Measurements from ENCODE around the gene TLL2. TPM values are rescaled to one million over a fixed set of nuclear protein-coding genes. Genes with fewer than 3 reads are reported as not detected.
"Not testable (repeated sequence)": the region's sequence is repeated elsewhere in the genome, so short reads cannot be mapped to it uniquely, and the experiment has no call there.

Gene TLL2
- 0.96 TPM for total RNA-seq

DNA sequence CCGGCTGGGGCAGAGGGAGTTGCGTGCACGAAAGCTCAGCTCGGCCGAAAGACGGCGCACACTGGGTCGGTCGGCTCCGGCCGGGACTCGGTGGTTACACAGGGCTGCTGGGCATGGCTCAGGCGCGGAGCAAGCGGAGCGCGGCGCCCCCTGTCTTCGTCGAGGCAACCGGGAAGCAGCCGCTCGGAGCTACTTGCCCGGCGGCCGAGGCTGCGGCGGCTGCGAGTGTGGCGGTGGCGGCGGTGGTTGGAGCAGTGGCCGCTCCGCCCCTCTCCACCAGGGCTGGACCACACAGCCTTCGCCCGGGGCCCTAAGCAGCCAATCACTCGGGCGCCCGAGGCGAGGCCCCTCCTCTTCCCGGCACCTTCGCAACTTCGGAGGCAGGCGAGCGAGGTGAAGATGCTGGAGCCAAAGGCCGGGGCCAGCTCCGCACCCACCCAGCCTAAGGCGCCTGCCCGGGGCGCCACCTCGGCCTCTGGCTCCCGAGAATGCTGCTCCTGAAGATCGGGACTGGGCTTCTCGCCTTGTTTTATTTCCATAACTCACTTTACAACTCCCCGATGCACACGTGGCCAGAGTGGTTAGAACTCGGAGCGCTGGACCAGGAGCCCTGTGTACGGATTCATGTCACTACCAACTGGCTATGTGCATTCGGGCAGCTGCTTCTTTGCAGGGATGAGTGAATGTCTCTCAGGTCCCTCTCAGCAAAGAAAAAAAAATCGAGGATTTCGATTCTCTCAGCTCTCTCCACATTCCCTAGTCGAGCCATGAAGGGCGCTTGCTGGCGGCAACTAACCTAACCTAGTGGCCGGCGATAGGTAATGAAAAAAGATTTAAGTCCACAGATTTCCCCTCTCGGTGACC, at the start of gene TLL2:
TSS of gene TLL2 (minus strand) at position 229 of the 864 bp plus-strand sequence. CDS start 241 bp downstream, outside the sequence.
- DNase-seq (ENCODE audit: low spot score), result peak; percentile 84

DNA sequence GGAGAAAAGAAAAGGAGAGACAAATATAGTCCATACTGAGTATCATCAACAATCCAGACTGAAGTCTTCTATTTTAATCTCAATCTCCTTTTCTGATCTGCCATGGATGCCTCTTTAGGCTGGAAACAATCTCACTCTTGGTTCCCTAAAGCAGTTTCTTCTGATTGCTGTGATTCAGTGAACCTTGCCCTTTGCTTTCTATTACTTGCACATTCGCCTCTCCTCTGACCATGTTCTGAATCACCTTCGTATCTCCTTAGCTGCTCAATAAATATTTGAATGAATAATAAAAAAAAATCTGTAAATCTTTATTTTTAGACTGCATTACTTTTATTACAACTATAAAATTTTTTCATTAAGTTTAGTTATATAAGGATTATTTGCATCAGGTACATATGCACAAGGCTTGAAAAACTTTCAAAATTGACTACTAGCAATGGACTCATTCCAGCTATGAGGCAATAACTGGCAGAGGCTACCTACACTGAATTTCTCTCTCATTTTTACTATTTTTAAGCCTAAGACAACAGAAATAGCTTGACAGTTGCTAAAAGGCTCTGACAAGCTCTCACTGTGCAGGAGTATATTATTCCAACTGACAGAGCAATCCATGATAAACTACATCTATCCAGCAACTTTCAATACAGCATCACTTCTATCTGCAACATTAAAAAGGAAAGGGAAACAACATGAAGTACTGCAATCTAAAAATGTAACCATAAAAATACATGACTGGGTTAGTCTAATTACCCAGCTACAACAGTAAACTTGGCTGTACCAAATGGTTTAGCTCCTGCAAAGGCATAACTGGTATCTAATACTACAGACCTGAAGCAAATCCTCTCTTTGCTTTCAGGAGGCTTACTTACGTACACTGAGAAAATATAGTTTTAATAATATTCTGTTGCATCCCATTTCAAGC, 47.5 kb upstream of the TLL2 start:
- no peak for DNase-seq (ENCODE audit: low spot score)

DNA sequence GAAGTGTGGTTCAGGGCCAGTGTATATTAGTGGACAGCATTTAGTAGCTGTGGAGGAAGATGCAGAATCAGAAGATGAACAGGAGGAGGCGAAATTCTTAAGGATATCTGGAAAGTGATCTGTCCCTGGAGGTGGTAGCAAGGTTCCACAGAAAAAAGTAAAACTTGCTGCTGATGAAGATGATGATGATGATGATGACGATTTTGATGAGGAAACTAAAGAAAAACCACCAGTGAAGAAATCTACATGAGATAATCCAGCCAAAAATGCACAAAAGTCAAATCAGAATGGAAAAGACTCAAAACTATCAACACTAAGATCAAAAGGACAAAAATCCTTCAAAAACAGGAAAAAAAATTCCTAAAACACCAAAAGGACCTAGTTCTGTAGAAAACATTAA, 46.8 kb upstream of the TLL2 start:
- DNase-seq (ENCODE audit: low spot score), result no peak

DNA sequence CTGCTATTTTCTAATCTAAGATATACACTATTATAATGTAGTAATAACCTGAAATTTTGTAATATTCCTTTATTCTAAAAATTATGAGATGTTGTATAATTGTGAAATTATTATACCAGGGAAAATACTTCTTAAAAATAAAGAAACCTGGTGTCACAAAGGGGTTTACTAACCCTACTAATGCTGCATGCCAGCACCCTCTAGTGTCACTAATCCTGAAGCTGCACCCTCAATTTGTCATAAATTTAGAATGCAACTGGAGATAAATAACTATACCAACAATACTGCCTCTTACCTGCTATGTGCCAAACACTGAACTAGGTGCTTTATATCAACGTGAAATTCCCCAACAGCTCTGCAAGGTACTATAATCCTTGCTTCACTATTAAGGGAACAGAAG, 42.3 kb upstream of the TLL2 start:
- no peak for DNase-seq (ENCODE audit: low spot score)

DNA sequence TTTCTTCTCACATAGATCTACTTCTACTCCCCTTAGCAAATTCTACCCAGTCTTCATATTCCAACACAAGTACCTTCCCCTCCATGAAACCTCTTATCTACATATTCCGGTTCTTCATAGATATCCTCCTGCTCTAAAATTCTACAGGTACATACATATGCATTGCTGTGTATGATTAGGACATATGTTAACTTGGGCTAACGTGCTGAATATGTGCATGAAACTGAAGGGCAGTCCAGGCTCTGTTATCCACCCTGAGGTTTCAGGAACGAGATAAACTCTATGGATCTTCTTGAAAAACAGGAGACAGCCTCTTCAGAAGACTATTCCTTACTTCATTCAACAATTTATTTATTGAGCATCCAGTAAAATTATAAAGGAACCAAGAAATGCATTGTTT, 41.6 kb upstream of the TLL2 start:
- DNase-seq (ENCODE audit: low spot score), result no peak

DNA sequence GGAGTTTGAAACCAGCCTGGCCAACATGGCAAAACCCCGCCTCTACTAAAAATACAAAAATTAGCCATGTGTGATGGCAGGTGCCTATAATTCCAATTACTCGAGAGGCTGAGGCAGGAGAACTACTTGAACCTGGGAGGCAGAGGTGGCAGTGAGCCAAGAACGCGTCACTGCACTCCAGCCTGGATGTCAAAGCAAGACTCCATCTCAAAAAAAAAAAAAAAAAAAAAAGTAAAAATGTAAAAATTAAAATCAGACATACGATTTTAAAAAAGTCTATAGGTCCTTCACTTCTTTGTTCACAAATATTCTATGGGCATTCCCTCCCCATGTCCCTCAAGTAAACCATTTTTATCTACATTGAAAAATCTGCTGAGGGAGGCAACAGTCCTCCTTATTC, 34.9 kb upstream of the TLL2 start:
- DNase-seq (ENCODE audit: low spot score), result no peak

GRCh38 chr10:96545558-96545957, 31.8 kb upstream of the TLL2 start:
- DNase-seq (ENCODE audit: low spot score), result not testable (repeated sequence)

- no peak for DNase-seq (ENCODE audit: low spot score)
These were observed 28.2 kb upstream of the TLL2 start for GRCh38 chr10:96541921-96542320.

DNA sequence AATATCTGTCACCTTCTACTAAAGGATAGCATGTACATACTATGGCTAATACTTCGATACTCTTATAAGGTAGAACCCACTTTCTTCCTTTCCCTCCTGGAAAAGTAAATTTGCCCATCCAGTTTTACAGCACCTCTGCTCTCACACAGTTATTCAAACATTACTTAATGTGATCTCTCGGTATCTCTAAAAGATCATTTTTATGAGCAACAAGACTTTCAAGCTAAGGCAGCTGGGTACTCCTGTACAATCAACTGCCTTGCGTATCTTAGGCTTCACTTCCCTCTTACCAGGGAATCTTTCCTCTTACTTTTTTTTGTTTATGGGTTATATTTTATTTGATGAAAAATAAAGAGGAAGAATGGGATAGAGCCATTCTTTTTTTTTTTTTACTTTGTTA, 26.5 kb upstream of the TLL2 start:
- no peak for DNase-seq (ENCODE audit: low spot score)

DNA sequence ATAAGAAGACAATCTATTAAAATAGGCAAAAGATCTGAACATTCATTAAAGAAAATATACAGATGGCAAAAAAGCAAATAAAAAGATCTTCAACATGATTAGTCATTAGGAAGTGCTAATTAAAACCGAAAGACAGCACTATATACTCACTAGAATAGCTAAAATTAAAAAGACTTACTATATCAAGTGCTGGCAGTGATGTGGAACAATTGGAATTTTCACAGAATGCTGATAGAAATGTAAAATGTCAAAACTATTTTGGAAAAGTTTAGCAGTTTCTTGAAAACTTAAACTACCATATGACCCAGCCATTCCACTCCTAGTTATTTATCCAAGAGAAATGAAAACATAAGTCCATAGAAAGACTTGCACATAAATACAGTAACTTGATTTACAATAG, 25.0 kb upstream of the TLL2 start:
- no peak for DNase-seq (ENCODE audit: low spot score)

DNA sequence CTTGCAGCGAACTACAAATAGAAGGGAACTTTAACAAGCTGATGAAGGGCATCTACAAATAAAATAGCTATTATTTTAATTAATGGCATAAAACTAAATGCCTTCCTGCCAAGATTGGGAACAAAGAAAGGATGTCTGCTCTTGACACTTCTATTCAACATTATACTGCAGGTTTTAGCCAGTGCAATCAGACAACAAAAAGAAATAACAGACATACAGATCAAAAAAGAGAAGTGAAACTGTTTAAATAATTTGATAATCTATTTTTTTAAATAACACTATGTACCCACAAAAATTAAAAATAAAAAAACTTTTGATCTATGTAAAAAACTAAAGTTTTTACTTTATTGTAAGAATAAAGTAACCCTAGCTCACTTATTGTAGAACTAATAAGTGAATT, 22.4 kb upstream of the TLL2 start:
- DNase-seq (ENCODE audit: low spot score), result no peak

DNA sequence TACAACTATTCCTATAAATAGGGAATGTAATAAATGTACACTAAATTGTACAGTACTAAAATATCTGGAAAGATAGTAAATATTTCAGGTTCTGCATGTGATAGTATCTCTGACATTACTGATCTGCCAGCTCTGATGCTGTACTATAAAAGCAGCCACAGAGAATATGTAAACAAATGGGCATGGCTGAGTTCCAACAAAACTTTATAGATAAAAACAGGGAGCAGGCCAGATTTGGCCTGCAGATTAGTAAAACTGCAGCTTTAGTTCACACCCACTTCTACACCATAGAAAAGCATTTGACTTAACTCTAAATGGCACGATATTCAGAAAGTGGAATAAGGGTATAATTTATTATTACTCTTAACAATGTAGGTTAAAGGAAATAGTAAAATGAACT, 18.8 kb upstream of the TLL2 start:
- no peak for DNase-seq (ENCODE audit: low spot score)

DNA sequence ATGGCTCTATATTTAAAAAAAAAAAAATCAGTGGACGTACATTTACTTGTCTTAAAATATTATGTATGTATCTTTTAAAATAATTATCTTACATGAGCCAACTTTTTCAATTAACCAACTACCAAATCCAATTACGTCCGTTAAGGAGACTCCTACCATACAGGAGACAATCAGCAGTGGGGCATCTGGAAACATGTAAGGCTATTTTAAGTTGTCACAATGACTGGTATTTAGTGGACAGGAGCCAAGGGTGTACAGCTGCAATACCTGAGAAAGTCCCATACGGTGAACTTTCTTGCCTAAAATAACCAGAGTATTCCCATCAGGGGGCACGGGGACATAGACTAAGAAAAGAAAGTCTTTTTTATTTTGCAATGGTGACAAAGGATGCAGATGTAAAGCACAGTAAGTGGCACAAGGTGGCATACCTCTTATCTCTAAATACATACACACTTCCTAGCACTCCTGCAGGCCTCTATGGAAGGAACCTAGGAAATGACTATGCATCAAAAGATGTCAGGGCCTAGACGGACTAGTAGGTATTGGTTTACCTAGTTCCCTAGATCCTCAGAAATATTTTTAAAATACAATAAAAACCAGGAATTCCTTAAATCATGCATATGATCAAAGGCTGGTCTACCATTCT, 16.0 kb upstream of the TLL2 start:
- no peak for DNase-seq (ENCODE audit: low spot score)

GRCh38 chr10:96524741-96525140, 11.0 kb upstream of the TLL2 start:
- no peak for DNase-seq (ENCODE audit: low spot score)

DNA sequence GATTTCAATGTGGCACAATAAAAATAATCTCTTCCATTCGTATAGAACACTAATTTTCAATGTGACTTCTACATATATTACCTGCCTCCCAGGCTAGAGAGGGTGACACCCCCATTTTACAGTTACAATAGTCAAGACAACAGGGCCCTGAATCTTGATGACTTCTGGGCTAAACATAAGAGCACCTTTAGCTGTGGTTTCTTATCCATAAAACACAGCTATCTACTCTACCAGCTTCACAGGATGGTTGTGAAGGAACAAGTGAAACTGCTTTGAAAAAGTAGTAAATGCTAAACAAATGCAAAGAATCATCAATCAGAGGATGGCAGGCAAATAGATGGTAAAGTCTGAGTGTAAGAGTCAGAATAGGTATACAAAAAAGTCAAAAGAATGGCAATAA, 3.6 kb upstream of the TLL2 start:
- DNase-seq (ENCODE audit: low spot score), result no peak

- DNase-seq (ENCODE audit: low spot score), result no peak
These were observed 2.6 kb upstream of the TLL2 start for GRCh38 chr10:96516337-96516736.

DNA sequence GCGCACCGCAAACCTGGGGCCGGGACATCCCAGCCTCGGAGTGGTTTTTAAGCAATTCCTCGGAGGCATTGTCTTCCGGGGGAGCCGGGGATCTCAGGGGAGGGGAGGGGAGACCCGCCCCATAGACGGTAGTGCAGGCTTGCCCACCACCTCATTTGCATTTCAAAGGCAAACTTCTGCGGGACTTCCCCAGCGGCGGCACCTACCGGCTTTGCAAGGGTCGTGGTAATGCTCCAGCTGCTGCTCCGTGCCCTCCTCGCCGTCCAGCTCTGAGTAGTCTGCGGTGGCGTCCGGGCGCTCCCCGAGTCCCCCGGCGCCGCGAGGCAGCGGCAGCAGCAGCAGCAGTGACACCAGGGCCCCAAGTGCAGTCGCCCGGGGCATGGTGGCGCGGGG, 425 bp downstream of the TLL2 start:
- DNase-seq (ENCODE audit: low spot score), result no peak

DNA sequence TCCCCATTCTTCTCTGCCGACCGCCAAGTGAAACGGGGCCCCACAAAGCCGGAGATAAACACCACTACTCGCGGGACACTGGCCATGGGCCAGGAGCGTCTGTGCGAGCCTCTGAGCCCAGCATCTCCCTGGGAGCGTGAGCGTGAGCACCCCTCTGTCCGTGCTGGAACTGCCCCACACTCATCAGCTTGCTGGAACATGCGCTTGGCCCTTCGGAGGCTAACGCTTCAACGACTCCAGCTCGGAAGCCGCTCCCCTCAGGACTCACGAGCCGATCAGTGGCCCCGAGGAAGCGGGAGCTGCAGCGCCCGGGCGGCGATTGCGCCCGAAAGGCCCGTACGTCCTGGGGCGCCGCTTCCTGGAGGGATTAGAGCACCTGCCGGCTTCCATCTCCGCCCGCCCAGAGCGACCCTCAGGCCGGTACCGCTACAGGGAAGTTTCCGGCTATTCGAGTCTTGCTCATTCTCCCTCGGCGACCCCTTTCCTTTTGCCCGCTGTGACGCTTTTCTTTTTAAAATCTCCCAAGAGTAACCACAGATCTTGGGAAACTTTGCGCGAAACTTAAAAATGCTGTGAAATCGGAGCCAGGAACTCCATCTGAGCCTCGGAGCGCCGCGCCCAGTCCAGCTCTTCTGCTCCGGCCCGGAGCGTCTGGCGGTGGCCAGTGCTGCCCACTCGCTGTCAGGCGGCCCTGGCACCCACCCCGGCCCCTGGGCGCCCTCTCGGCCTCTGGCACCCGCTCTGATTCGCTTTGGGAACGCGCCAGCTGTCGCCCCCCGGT, 1.0 kb downstream of the TLL2 start:
- no peak for DNase-seq (ENCODE audit: low spot score)

DNA sequence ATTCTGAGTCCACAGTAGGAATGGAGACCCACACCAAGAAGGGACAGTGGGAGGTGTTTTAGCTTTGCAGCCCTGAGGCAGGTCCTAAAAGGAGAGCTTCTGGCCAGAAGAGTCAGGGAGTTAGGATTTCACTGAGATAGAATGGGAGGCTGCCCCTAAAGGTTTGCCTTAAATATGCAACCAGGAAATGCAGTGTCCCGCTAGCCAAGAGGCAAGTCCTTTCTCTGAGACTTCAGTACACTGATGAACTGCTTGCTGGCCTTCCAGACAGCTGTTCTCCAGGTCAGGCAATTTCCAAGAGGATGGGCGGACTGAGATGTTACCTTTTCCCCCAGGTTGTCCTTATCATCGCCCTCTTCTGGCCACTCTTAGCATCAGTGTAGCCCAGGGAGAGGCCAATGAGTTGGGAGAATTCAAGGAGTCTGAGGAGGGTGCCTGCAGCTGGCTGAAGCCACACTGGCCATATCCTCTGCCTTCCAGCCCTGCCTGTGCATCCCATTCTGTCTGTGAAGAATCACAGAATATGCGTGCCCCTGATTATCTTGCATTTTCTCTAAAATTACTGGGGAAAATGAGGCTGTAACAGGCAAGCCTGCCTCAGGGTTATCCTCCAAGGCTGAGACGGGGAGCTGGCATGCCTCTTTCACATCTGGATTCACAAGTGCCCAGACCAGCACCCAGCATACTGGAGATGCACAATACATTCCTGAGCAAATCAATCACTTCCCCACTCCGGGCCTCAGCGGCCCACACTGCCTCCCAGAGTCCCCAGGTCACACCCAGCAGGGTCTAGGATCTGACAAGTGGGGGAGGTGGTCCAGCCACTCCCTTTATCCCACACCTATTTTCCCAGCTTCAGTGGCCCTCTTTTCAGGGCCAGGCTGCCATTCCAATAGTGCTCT, 2.4 kb downstream of the TLL2 start:
- no peak for DNase-seq (ENCODE audit: low spot score)

GRCh38 chr10:96509017-96509641, 4.6 kb downstream of the TLL2 start:
- DNase-seq (ENCODE audit: low spot score), result no peak

All from ureter (tissue), 1 donor.